ENCODE results near the gene ZNF512B.

The ZNF512B gene

DNA sequence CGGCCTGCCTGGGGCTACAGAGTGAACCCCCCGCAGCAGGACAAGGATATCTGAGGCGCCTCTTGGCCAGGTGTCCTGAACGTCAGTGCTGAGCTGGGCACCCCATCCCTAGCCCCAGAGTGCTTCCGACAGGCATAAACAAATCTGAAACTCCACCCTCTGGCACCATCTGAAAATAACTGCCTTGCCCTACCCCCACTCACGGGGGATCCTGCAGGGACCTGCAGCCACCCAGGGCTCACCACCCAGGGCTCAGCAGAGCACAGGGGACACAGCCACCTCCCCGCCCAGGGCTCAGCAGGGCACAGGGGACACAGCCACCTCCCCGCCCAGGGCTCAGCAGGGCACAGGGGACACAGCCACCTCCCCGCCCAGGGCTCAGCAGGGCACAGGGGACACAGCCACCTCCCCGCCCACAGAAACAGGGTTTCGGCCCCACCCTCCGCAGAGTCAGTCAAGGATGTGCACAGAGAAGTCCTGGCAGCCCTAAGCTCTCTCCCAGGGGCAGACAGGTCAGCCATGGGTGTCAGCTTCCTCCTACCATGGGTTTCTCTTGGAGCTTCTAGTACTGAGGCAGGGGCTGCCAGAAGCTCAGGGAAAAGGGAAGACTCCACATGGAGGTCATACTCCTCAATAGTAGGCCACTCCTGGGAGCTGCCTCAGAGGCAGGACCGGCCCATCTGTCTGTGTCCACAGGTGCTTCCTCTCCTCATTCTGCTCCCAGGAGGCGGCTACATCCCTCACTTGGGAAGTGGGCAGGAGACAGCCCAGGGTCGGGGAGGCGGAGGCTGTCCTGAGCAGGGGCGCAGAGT lies 18.1 kb downstream of the ZNF512B start:
- DNase-seq (ENCODE audit: low read depth in 2 of 3, low spot score in 1 of 3): no peak

DNA sequence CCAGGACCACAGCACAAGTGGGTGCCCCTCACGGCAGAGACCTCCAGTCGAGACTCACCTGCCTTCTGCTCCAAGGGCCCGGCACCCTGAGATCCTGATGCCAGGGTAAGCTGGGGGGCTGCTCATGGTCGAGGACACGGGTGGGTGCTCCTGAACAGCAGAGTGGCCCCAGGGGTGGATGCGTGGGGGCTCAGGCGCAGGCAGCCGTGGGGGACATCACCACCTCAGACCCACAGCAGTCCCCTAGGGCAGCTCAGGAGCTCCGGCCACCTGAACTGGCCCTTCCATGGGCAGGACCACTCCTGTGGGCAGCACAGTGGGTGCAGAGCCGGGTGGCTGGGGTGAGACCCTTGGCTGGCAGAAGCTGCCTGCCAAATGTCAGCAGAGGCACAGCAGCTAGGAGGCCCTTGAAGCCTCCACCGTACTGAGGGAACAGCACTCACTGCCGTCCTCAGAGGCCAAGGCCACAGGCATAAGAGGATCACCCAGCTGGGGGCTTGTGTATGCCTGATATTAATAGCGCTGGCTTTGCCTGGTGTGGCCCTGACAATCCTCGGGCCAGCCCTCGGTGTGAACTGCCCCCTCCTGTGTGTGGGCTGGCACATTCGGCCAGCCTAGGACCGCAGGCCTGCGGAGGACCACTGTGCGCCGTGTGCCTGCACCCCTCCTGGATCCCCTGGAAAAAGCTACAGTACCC lies 18.9 kb downstream of the ZNF512B start:
- DNase-seq (ENCODE audit: low read depth in 2 of 3, low spot score in 1 of 3): no peak

DNA sequence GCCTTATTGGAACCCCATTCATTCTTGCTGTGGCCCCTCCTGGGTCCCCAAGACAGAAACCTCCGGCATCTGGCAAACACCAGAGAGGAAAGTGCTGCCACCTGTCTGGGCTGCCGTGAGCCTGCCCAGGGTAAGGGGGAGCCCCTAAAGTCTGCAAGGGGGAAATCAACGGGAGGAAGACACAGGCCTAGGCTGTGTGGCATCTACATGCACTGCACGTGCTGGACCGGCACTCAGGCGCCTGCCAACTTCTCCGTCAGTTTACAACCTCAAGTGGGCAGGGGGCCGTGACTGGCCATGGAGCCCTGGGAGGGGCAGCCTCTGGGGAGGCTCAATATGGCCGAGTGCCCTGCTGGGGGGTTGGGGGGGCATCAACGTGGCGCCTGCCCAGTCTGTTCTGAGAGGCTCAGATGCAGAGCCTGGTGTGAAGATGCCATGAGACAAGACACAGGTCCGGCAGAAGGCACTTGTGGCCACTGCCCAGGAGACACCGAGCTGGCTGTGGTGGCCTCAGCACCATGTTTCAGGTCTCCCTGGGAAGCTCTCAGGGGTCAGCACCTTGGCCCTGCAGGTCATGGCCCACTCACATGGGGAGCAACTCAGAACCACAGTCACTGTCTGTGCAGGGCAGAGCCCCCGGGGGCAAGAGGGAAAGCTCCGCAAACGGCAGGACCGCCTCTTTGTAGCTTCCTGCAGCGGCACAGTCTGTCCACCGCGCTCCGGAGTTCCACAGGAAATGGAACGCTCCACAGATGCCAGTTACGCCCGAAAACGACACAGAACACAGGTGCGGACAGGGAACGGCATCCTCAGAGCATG lies 21.9 kb downstream of the ZNF512B start:
- DNase-seq (ENCODE audit: low read depth in 2 of 3, low spot score in 1 of 3): no peak

DNA sequence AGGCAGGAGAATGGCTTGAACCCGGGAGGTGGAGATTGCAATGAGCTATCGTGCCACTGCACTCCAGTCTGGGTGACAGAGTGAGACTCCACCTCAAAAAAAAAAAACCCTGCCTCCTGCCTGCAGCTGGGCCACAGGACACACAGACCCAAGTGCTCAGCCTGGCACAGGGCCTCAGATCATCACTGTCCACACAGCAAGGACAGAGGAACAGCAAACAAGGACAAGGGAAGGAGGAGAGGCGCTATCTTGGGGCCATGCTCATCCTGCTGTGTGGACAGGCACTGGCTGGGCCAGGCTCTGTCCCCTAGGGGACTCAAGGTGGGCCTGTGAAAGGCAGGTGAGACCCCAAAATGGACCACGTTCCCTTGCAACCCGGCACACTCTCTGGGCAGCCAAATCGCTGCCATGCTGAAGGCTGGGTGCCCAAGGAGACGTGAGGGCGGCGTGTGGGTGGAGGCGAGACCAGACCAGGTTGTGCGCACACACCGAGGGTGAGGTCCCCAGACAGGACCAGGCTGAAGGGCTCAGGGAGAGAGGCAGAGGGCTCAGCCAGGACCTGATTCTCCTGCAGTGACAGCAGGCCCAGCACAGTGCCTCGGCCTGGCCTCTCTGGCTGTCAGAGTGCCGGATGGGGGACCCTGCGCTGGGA lies 22.6 kb downstream of the ZNF512B start:
- no peak for DNase-seq (ENCODE audit: low read depth in 2 of 3, low spot score in 1 of 3)

DNA sequence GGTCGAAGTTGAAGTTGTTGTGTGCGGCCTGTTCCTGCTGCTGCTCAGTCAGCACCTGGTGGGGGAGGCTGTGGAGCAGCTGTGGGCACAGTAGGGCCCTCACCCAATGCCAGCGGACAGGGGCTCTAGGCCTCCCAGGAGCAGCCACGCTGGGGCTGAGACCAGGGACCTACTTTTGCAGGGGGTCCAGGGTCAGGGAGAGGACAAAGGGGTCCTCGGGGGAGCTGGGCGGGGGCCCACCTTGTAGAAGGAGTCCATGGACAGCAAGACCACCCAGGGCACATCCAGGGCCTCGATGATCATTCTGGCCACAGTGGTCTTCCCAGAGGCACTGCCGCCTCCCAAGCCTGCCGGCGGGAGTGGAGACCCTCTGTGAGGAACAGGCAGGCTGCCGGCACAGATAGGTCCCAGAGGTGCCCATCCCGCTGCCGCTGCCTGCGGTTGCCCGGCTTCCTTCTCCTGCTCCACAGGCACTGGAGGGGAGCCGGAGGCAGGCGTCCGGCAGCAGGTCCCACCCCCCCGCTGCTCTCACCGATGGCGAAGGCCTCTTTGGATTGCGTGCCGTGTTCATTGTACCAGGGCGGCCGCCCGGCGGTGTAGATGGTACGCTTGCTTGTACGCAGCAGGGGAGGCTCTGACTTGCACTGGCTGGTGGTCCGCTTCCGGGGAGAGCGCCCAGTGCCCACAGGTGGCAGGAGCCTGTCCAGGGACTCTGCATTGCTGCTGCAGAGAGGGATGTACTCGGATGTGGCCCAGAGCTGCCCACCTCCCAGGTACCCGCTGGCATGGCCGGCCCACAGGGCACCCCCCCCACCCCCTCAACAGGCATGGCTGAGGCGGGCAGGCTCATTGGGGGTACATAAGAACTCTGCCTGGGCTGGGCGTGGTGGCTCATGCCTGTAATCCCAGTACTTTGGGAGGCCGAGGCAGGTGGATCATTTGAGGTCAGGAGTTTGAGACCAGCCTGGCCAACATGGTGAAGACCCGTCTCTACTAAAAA lies 23.5 kb downstream of the ZNF512B start:
- DNase-seq (ENCODE audit: low read depth in 2 of 3, low spot score in 1 of 3): no peak

DNA sequence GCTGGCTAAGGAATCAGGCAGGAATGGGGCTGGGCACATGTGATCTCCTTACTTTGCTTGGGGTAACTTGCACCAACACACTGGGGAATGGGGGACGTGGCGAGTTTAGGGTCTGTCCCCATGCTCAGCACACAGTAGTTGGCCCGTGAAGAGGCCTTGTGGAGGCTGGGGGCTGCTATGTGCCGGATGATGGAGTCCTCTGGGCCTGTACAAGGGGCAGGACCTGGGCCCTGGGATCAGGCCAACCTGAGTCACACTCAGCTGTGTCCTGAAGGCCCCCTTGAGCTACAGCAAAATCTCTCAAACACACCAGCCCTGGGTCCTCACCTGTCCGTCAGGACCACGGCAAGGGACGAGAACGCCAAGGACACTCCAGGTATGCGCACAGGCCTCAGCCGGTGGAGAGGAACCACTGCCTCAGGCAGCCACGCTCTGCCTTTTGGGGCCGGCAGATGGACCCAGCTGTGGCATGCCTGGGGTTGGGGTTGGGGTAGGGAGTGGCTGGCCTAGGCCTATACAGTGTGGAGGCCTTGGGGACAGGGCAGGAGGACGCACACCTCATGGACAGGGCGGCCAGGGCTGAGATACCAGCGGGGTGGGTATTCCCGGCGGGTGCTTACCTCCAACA lies 24.6 kb downstream of the ZNF512B start:
- no peak for DNase-seq (ENCODE audit: low read depth in 2 of 3, low spot score in 1 of 3)

DNA sequence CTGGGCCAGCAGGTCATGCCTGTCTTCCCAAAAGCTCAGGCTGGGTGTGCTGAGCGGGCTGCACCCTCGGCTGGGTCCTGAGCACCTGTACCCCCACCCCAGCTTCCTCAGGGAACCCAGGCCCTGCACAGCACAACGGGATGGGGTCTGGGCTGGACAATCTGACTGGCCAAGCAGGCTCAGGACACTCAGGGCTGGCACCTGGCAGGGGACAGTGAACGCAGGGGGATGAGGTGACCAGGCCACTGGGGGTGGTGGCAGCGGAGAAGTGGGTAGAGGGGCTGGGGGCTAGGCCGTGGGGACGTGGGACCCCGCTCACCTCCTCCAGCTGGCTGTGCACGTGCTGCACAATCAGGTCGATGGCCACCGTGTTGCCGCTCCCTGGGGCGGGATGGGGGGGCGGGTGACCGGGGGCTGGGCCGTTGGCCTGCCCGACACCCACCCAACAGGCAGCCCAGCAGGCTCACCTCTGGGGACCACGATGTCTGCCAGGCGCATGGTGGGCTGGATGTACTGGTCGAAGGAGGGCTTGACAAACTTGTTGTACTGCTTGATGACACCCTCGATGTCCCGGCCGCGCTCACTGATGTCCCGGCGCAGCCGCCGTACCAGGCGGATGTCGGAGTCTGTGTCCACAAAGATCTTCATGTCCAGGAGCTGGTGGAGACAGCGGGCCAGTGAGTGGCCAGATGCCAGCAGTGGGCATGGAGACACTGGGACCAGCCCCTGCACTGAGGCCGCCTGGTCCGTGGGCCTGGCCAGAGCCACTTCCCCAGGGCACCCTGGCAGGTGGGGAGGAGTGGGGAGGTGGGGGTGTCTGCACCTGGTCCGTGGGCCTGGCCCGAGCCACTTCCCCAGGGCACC lies 25.4 kb downstream of the ZNF512B start:
- no peak for DNase-seq (ENCODE audit: low read depth in 2 of 3, low spot score in 1 of 3)

DNA sequence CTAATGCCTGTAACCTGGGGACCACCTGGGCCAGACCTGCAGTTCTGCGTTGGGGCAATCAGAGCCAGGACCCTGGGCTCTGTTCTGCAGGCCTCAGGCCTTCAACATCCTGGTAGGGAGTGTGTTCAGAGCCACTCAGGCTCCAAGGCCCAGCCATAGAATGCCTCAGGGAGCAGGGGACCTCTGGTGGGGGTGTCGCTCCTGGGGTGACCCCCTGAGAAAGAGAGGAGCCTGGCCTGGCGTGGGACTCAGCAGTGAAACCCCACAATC lies 26.0 kb downstream of the ZNF512B start:
- DNase-seq (ENCODE audit: low read depth in 2 of 3, low spot score in 1 of 3): no peak

DNA sequence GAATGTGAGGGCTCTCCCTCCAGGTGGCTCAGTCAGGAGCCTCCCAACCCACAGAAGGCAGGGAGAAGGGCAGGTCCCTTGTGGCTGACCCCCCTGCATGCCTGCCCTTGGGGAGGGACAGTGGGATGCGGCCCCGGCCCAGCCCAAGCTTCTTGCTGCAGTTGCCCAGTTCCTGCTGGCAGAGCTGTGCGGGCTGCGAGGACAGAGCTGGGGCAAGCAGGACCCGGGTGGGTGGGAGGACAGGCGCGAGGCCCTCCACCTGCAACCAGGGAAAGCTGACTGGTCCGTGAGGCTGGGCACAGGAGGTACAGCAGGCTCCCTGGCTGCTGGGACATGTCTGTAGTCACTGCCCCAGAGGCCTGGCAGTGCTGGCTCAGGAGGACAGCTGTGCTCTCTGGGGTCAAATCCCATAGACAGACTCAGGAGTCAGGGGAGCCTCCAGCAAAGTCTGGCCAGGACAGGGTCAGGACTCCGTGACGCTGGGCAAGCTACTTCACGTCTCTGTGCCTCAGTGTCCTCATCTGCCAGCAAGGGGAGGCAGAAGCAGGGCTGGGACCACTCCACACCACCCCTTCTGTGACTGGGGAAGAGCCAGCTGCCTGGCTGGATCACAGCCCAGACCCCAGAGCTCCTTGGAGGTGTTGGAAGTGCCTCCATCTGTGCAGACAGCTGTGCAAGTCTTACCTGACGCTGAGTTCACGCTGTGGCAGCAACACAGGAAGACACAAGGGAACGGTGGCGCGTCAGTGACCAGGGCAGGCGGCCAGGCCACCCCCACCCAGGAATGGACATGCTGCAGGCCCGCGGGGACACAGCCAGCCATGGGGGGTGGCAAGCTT lies 26.5 kb downstream of the ZNF512B start:
- DNase-seq (ENCODE audit: low read depth in 2 of 3, low spot score in 1 of 3): no peak

DNA sequence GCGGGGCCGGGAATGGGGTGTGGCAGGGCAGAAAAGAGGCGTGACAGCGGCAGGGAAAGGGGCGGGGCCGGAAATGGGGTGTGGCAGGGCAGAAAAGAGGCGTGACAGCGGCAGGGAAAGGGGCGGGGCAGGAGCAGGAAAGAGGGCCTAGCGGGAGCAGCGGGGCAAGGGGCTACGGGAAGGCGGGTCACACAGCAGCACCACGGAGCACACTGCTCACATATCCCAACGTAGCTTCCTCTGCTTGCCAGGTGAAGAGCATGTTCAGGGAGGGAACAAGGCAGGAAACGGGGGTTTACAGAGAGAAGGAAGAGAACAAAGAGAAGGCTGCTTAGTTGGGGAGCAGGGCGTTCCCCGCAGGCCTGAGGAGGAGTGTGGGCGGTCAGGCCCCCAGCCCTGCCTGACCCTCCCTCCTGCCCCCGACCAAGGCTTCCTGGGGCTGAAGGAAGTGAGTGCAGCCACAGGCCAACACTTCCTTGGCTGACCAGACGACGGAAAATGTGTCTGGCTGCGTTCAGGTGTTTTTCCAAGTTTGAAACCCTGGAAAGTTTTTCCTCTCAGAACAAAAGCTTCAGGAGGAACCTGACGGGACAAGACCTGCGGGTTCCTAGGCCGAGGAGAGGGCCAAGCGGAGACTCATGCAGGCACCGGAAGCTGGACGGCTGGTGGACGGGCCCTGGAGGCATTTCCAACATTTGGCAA lies 27.3 kb downstream of the ZNF512B start:
- peak; percentile 44 to 68 (median 44) for DNase-seq (ENCODE audit: low read depth in 2 of 3, low spot score in 1 of 3)

DNA sequence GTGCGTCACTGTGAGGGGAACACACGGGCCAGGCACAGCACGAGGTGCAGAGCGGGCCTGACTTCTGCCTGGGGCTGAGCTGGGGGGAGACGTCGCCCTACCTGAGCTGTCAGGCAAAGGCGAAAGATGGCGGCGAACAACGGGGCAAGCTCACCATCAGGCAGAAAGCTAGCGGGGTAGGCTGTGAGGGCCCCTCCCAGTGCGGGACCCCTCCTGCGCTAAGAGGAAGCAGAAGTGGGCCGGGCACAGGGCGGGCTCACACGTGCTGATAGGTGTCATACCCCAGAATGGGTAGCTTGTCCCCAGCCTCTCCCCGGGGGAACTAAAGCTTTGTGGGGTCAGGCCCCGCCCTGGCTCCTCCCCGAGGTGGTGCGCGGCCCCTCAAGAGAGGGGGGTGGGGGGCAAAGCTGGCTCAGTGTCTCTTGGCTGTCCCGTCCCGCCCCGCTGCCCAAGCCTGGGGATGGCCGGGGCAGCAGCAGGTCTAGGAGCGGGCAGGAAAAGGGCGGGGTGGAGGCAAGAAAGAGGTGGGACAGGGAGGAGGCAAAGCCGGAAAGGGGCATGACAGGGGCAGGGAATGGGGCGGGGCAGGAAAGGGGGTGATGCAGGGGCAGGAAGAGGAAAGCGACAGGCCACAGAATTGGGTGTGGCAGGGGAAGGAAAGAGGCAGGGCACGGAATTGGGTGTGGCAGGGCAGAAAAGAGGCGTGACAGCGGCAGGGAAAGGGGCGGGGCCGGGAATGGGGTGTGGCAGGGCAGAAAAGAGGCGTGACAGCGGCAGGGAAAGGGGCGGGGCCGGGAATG lies 28.2 kb downstream of the ZNF512B start:
- peak; percentile 50 to 73 (median 66) for DNase-seq (ENCODE audit: low read depth in 2 of 3, low spot score in 1 of 3)

DNA sequence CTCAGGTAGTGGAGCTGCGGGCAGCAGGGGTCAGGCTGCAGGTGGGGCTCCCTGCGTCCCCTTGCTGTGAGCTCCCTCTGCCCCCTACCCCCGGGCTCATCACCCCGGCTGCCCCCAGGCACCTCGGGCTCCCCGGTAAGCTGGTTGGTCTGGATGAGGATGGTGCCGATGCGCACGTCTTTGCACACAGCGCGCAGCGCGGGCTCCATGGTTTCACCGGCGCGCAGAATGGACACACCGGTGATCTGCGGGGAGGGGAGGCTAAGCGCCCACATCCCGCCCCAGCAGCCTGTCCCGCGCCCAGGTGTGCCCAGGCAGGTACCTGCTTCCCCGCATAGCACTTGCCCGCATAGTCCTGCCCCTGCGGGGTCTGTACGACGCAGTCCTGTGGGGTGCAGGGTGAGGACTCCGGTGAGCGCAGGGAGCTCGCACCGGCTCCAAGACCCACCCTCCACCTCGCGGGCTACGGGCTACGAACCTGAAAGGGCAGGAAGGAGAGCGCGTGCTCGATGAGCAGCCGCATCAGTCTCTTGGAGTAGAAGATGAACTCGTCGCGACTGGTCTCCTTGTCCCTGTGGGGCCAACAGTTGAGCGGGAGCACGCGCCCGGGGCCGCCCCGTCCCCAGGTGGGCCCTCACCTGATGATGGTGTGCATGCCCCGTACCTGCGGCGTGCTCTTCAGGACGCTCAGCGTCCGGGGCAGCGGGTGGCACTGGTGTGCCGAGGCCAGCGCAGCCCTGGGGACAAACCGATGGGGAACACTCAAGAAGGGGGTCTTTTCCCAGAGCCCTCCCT lies 29.1 kb downstream of the ZNF512B start:
- no peak for DNase-seq (ENCODE audit: low read depth in 2 of 3, low spot score in 1 of 3)

DNA sequence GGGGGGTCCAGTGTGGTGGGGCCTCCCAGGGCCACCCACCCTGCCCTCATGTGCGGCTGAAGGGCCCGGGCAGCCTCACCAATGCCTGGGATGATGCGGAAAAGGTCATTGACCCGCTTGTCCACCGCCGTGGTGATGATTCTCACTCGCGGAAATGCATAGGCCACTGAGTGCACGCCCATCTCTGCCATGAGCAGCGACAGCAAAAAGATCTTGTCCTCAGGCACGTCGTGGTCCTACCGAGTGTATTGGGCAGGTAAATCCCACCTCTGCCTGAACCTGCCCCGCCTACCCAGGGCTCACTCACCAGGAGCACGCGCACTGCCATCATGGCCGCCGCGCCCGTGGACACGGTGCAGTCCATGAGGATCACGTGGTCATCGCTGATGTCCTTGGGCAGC lies 29.7 kb downstream of the ZNF512B start:
- no peak for DNase-seq (ENCODE audit: low read depth in 2 of 3, low spot score in 1 of 3)

DNA sequence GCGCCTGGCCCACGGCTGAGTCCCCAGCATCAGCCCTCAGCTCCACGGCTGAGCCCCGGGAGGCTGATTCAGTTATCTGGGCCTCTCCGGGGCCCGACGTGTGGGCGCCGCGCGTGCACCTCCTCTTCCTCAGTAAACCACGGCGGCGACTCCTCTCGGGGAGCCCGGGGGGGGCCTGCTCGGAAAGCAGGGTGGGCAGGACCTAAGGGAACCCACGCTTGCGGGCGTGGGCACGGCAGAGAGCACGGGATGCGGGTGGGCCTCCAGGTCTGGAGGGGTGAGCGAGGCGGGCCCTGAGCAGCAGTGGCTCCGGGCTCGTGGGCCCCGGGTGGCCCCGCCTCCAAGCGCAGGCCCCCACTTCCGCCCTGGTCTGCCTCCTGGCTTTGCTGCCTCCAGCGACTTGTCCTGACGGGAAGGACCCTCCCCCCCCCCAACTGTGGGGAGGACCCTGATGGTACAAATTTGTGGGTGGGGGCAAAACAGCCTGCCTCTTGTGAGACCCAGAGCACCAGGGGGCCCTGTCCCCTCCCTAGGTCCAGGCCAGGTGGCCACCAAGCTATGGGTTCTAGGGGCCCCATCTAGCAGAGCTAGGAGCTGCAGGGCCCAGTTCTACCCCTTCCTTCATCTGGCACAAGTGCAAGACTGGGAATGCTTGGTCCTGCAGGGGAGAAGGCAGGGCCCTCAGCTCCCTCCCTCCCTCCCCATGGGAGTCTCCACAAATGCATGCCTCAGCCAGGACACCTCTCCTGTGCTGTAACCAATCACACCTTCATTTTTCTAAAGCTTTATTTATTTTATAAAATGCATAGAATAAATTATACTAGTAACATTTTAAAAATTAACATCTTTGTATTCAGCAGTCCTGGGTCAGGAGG lies 30.4 kb downstream of the ZNF512B start:
- DNase-seq (ENCODE audit: low read depth in 2 of 3, low spot score in 1 of 3): no peak

DNA sequence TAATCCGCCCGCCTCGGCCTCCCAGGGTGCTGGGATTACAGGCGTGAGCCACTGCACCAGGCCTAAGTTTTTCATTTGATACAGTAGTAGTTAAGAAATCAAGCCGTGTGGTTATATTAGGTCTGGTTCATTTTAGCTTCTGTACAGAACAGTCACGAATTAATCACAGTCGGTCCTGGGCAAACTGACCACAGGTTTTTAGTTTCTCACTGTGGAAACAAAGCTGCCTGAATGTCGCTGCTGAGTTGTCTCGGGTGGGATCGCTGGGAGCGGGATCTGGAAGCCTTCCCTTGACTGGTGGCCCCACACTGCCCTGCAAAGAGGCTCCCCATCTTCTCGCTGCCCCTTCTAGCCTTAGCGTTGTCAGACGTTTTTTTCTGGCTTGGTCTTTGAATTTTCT lies 32.1 kb downstream of the ZNF512B start:
- no peak for DNase-seq (ENCODE audit: low read depth in 2 of 3, low spot score in 1 of 3)
